HepG2 (cell line): ENCODE measurements around the gene FAM32A. TPM values are rescaled to one million over a fixed set of nuclear protein-coding genes. Genes with fewer than 3 reads are reported as not detected.
"Not testable (repeated sequence)": the region's sequence is repeated elsewhere in the genome, so short reads cannot be mapped to it uniquely, and the experiment has no call there.

Source experiments
- ATAC-seq: fragments of 200-7000 bp; cut with Tn5 transposase; 3 replicates; pipeline ENCODE4 v1.9.1; 2020; ENCODE audit warnings: mild to moderate bottlenecking, moderate library complexity
- BruUV-seq: library from RNA; stranded (reverse); fragments of 400-500 nt; replicated peaks from 2 replicates; lab custom pipeline; 2021; lab: Mats Ljungman, UMichigan
- CTCF ChIA-PET: fragments of 300-600 bp; formaldehyde crosslinking; extraction: SDS; loops from one replicate; lab custom pipeline; 2021; ENCODE audit warnings: low total read pairs, inconsistent platforms, low intra/inter-chr PET ratio; lab: Yijun Ruan, JAX
- POLR2A ChIA-PET: fragments of 350-600 bp; sonication (Branson Sonifier 250); formaldehyde crosslinking; loops from one replicate; lab custom pipeline; 2020; ENCODE audit warnings: antibody characterized with exemption, inconsistent platforms; lab: Yijun Ruan, JAX
- DNase-seq: peaks from one replicate; pipeline ENCODE4 v3.0.0-alpha.2; 2015; ENCODE audit warnings: low spot score
- FAIRE-seq: peaks from 3 replicates; lab custom pipeline; 2011; peaks lifted over from hg19 to GRCh38; lab: Jason Lieb, UNC
- H2AFZ ChIP-seq: one replicate; pipeline ENCODE4 v1.6.1; 2011; ENCODE audit warnings: low read length, inconsistent platforms
- H3K27ac ChIP-seq: fragments of 300-600 bp; 3 replicates; pipeline ENCODE4 v1.8.0; 2011; ENCODE audit warnings: mixed run types, mild to moderate bottlenecking, mixed read lengths, low read length, inconsistent platforms; ENCODE audit not compliant: insufficient read depth; ENCODE audit errors: extremely low read length
- H3K27me3 ChIP-seq, 2 experiments: fragments of 200-600 bp in 1 of 2; 2 replicates in 1 of 2; 3 replicates in 1 of 2; pipeline versions ENCODE4 v1.6.0 to v1.8.0; 2011; ENCODE audit warnings: low read length in 2 of 2, mild to moderate bottlenecking in 2 of 2, moderate library complexity in 2 of 2, inconsistent platforms in 1 of 2; ENCODE audit not compliant: insufficient read depth in 2 of 2, control insufficient read depth in 1 of 2
- H3K36me3 ChIP-seq, 2 experiments: fragments of 200-600 bp in 1 of 2; replicated peaks in 1 of 2; 2 replicates in 1 of 2; 3 replicates in 1 of 2; pipeline versions ENCODE4 v1.5.1 to v1.8.0; 2011; ENCODE audit warnings: low read length in 2 of 2, inconsistent platforms in 1 of 2; ENCODE audit not compliant: insufficient read depth in 2 of 2, control insufficient read depth in 1 of 2
- H3K4me1 ChIP-seq: 2 replicates; pipeline ENCODE4 v1.5.1; 2012; ENCODE audit warnings: low read length, inconsistent platforms; ENCODE audit not compliant: insufficient read depth
- H3K4me2 ChIP-seq: 2 replicates; pipeline ENCODE4 v1.6.0; 2011; ENCODE audit warnings: low read depth, low read length, inconsistent platforms
- H3K4me3 ChIP-seq, 3 experiments: fragments of 200-600 bp in 1 of 3; sonication (generic), shearing (Covaris generic) in 1 of 3; replicated peaks in 1 of 3; 2 replicates each; pipeline ENCODE4 v1.5.1; 2011 to 2016; ENCODE audit warnings: low read length in 3 of 3, inconsistent platforms in 2 of 3, low read depth in 2 of 3, mild to moderate bottlenecking in 2 of 3, control low read depth in 1 of 3, mixed read lengths in 1 of 3; ENCODE audit not compliant: insufficient read depth in 1 of 3
- H3K79me2 ChIP-seq: one replicate; pipeline ENCODE4 v1.6.1; 2011; ENCODE audit warnings: low read length, inconsistent platforms; ENCODE audit not compliant: insufficient read depth
- H3K9ac ChIP-seq: 2 replicates; pipeline ENCODE4 v1.6.0; 2011; ENCODE audit warnings: mild to moderate bottlenecking, low read depth, low read length, inconsistent platforms; ENCODE audit not compliant: insufficient read depth
- H3K9me3 ChIP-seq: 2 replicates; pipeline ENCODE4 v1.5.1; 2012; ENCODE audit warnings: mild to moderate bottlenecking, low read length
- H4K20me1 ChIP-seq: 2 replicates; pipeline ENCODE4 v1.6.0; 2011; ENCODE audit warnings: inconsistent platforms, mild to moderate bottlenecking, low read length, moderate library complexity; ENCODE audit not compliant: insufficient read depth
- SUZ12 ChIP-seq: fragments of 150-350 bp; IDR thresholded peaks from 2 replicates; pipeline ENCODE4 v1.6.1; 2014; ENCODE audit warnings: low read depth, low read length
- ZNF12 ChIP-seq: sonication (generic); formaldehyde crosslinking; IDR thresholded peaks from 2 replicates; pipeline ENCODE4 v1.5.0; 2020; ENCODE audit warnings: missing genetic modification reagents
- WGBS: methylation state at CpG from one replicate; pipeline ENCODE4 v1.1.6; 2017; ENCODE audit warnings: low lambda C conversion rate; 5-methylcytosine and 5-hydroxymethylcytosine counted together
- in situ Hi-C: cut with HindIII; loops from 2 replicates; pipeline ENCODE4 v1.10.0; 2017; ENCODE audit warnings: low pct_unique_long_range_greater_than_20kb; ENCODE audit not compliant: extremely low pct_ligation_motif_present
- intact Hi-C: fragments of 100-400 bp; cut with micrococcal nuclease; formaldehyde crosslinking; loops from one replicate; pipeline ENCODE4 v1.10.0; 2022; ENCODE audit not compliant: unreplicated experiment
- polyA plus RNA-seq, 8 experiments: library from polyadenylated mRNA; depleted of rRNA in 3 of 8; stranded (reverse) in 7 of 8; unstranded in 1 of 8; fragments of >200 nt; fragmentation: Illumina TruSeq in 4 of 8; extraction: Trizol in 4 of 8; gene quantifications; 2 replicates each; pipeline versions ENCODE4 v1.2.1 to v1.2.3, GENCODE V29; 2011 to 2016; ENCODE audit warnings: low read depth in 4 of 8, missing spikeins in 1 of 8, mixed read lengths in 1 of 8; ENCODE audit not compliant: insufficient read depth in 1 of 8
- total RNA-seq, 5 experiments: library from RNA; depleted of rRNA; stranded (reverse); fragments of >200 nt; fragmentation: Illumina TruSeq; extraction: Trizol; gene quantifications; 2 replicates each; pipeline ENCODE4 v1.2.3, GENCODE V29; 2016; ENCODE audit warnings: low read depth in 1 of 5

The FAM32A gene
- total and polyA plus RNA-seq, 2 of the 13 experiments (the other 11 are each of a cell fraction or from before 2014, with no cell fraction given), result 85.8 to 86.2 TPM

DNA sequence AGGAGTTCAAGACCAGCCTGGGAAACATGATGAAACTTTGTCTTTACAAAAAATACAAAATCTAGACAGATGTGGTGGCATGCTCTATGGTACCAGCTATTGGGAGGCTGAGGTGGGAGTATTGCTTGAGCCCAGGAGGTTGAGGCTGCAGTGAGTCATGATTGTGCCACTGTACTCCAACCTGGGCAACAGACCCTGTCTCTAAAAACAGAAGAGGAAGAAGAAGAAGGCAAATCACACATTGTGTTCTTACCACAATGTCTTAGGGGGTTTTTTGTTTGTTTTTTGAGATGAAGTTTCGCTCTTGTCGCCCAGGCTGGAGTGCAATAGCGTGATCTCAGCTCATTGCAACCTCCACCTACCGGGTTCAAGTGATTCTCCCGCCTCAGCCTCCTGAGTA lies 6.3 kb upstream of the FAM32A start:
- H4K20me1 ChIP-seq, H3K27me3 ChIP-seq, H3K9ac ChIP-seq, in situ Hi-C loops, H3K4me1 ChIP-seq, BruUV-seq, H3K9me3 ChIP-seq, H3K4me2 ChIP-seq, POLR2A ChIA-PET, intact Hi-C loops, ATAC-seq, H2AFZ ChIP-seq, CTCF ChIA-PET, H3K36me3 ChIP-seq, H3K27ac ChIP-seq, FAIRE-seq, H3K79me2 ChIP-seq, H3K4me3 ChIP-seq, DNase-seq: not testable (repeated sequence)
- WGBS, result 79% methylated on average over 5 of the region's 5 CpGs

DNA sequence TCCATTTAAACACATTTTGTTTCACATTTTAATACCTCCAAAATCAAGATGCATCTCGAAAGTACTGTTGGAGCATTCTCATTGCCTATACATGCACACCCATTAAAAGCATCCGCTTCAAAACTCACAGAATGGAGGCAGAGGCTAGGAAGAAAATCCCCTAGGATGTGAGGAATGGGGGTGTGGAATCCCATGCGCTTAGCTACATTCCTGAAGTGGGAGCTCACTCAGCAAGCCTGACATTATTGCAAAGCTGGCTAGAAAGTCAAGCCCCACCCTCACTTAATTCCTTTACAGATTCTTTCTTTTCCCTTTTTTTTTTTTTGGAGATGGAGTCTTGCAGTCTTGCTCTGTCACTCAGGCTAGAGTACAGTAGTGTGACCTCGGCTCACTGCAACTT lies 4.6 kb upstream of the FAM32A start:
- H3K9me3 ChIP-seq, result no peaks in the 10 kb centered on the region
- H3K9ac ChIP-seq, result no peak overlapping the region
- no peaks in the 10 kb centered on the region for H4K20me1 ChIP-seq
- H2AFZ ChIP-seq, result no peak overlapping the region
- H3K27ac ChIP-seq, result no peak overlapping the region
- peaks cover 3% of the 10 kb centered on the region for H3K79me2 ChIP-seq
- FAIRE-seq, result no peak
- 15% methylated on average over 4 of the region's 4 CpGs for WGBS
- no peak overlapping the region for H3K4me3 ChIP-seq
- BruUV-seq, result no TSS peak
- intact Hi-C loops, result loop anchor here (10.0 kb wide), 1 partner anchor 546 kb away; no protein-coding TSS in a partner anchor
- no peaks in the 10 kb centered on the region for H3K36me3 ChIP-seq
- in situ Hi-C loops, result loop anchor here (5.0 kb wide), 1 partner anchor 138 kb away; no protein-coding TSS in a partner anchor
- no peak for ATAC-seq
- ChIA-PET POLR2A (no interaction called here), CTCF (interaction anchor here (3.9 kb wide), 1 partner anchor 139 kb away, joined by 40 read pairs; no protein-coding TSS in a partner anchor)
- no peak for DNase-seq
- no peaks in the 10 kb centered on the region; a peak in 1 of 5 replicates for H3K27me3 ChIP-seq
- TF ChIP-seq ZNF12 (peak; percentile 64; the same call in 1 of the 2 replicates), SUZ12 (no peak)
- no peak overlapping the region for H3K4me2 ChIP-seq
- H3K4me1 ChIP-seq, result peaks cover 14% of the 10 kb centered on the region
